MM.1S (cell line): ENCODE measurements around the gene CTNNA3.

ENCODE experiments used
- EZH2 ChIP-seq: fragments of 300-600 bp; sonication (generic); optimal IDR thresholded peaks from 2 replicates; pipeline ENCODE3; 2017; ENCODE audit warnings: low read depth, mild to moderate bottlenecking, antibody characterized with exemption, low read length, mixed read lengths
- EZH2phosphoT487 ChIP-seq: fragments of 300-600 bp; sonication (generic); IDR thresholded peaks from 2 replicates; pipeline ENCODE4 v1.6.1; 2018; ENCODE audit warnings: antibody characterized with exemption, low read length
- TF ChIP-seq, protein P1 (sequence below): fragments of 300-600 bp; sonication (generic); IDR thresholded peaks from 2 replicates; pipeline ENCODE4 v1.5.1; 2016; ENCODE audit warnings: antibody characterized with exemption, low read length, mixed read lengths

DNA sequence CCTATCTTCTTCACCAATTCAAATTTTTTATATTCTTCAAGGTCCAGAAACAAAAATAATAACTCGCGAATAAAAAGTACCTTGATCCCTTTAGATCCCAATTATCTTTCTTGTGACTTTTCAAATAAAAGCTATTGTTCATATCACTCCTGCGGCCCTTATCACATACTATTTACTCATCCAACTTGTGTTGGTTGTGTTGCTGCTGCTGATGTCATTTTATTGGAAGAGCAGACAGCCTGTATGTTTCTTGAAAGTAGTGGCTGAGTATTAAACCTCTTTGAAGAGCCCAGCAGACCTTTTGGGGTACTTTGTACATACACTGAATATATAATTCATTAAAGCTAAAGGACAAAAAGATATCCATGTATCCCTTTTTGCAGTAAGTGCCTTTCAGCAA is 231.7 kb downstream of the CTNNA3 start:
- TF ChIP-seq, protein P1, sequence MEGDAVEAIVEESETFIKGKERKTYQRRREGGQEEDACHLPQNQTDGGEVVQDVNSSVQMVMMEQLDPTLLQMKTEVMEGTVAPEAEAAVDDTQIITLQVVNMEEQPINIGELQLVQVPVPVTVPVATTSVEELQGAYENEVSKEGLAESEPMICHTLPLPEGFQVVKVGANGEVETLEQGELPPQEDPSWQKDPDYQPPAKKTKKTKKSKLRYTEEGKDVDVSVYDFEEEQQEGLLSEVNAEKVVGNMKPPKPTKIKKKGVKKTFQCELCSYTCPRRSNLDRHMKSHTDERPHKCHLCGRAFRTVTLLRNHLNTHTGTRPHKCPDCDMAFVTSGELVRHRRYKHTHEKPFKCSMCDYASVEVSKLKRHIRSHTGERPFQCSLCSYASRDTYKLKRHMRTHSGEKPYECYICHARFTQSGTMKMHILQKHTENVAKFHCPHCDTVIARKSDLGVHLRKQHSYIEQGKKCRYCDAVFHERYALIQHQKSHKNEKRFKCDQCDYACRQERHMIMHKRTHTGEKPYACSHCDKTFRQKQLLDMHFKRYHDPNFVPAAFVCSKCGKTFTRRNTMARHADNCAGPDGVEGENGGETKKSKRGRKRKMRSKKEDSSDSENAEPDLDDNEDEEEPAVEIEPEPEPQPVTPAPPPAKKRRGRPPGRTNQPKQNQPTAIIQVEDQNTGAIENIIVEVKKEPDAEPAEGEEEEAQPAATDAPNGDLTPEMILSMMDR = no peak
- no peak for TF ChIP-seq EZH2
- no peak for TF ChIP-seq EZH2phosphoT487
